HS-27A (cell line): ENCODE results near the gene WNT8B.

Source experiments
- DNase-seq: peaks from one replicate; pipeline ENCODE4 v3.0.0-alpha.2; 2012; ENCODE audit warnings: low read depth, missing footprints

WNT8B gene, protein sequence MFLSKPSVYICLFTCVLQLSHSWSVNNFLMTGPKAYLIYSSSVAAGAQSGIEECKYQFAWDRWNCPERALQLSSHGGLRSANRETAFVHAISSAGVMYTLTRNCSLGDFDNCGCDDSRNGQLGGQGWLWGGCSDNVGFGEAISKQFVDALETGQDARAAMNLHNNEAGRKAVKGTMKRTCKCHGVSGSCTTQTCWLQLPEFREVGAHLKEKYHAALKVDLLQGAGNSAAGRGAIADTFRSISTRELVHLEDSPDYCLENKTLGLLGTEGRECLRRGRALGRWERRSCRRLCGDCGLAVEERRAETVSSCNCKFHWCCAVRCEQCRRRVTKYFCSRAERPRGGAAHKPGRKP

DNA sequence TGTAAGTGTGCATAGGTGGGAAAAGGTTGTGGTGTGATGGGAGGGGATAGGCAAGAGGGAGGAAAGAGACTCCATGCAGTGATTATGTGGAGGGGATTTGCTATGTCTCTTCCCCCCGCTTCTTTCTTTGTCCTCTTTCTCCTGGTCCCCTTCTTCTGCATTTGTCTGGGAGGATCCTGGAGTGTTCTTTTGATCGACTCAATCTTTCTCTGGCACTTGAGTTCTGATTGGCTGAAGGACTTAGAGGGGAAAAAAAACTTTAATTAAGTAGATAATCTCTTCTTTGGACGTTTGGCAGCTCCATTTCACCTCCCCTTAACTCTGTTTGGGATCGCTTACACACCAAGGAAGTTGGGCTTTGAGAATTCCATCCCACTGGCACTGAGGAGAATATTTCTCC lies at the start of gene WNT8B:
WNT8B (plus strand) TSS at position 301 of the 400 bp plus-strand sequence. CDS start 160 bp downstream, outside the sequence.
- no peak for DNase-seq

DNA sequence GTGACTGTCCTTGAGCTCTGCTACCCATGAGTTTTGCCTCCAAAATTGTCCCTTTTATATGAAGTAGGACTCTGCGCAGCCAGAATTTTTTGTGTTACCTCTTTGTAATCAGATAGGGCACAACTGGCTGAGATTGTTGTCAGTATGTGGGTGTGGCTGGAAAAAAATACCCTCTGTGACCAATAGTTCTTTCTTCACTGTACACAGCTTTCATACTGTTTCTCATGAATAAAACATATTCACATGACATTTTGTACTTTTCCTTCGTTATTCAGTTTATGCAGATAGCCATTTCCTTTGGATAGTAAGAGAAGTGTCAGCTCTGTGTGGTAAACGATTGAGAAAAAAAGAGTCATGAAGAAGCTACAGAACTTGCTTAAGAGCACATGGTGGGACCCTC lies 49.6 kb upstream of the WNT8B start:
- DNase-seq, result no peak

DNA sequence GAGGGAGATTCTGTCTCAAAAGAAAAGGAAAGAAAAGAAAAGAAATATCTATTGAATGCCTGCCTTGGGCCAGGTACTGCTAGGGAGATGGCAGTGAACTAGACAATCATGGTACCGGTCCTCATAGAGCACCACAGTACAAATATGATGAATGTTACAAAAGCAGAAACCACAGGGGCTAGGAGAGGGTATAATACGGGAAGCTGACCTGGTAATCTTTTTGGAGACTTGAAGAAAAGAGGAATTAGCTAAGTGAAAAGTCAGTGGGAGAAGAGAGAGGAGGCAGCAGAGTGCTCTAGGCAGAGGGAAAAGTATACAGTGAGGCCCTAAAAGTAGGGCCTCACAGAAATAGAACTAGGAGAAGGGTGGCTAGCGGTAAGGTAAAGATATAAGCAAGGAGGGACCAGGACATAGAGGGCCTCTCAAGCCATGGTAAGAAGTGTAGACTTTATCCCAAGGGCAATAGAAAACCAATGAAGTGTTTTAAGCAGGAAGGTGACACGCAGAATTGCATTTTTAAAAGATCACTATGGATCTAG lies 42.8 kb upstream of the WNT8B start:
- no peak for DNase-seq

DNA sequence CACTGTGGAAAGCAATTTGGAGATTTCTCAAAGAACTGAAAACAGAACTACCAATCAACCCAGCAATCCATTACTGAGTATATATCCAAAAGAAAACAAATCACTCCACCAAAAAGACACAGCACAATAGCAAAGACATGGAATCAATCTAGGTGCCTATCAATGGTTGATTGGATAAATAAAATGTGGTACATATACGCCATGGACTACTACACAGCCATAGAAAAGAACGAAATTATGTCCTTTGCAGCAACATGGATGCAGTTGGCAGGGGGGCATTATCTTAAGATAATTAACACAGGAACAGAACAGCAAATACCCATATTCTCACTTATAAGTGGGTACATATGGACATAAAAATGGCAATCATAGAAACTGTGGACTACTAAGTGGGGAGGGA lies 35.4 kb upstream of the WNT8B start:
- no peak for DNase-seq

DNA sequence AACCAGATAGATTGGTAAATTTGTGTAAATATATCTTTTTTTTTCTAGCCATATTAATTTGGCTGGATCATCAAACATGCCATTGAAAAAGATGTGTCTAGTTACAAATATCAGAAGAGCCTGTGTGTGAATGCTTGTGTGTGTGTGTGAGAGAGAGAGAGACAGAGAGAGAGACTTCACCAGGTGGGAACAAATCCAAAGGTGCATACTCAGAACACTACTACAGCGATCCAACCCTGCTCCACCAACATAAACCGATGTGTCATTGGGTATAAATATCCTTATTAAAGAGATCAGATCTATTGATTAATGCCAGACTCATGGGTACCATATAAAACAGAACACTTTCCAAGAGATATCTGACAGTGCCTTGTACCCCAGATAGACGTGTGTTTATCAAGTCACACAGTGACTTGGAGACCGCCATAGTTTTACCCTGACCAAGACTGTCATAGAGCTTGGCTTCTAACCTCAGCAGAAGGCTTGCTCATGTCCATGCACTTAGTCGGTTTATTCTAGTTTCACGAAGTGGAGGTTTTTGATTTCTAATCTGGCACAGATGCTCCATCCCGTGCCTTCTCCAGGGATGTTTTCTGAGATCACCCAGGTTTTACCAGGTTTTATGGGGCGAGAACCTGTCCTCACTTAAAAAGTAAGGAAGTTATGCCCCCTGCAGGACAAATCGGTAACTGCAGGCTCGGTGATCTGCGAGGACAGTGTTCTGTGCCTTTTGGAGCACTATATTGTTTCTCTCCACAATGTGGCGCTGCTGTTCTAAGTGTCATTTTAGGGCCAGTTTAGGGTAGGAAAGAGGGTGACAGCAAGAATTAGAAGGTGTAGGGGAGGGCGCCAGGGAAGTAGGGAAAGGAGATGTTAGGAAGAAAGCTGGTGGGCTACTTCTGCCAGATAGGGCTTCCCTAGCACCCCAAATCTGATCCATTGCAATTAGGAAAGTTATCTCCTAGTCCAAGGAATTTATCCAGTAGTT lies 29.3 kb upstream of the WNT8B start:
- peak; percentile 60 for DNase-seq

DNA sequence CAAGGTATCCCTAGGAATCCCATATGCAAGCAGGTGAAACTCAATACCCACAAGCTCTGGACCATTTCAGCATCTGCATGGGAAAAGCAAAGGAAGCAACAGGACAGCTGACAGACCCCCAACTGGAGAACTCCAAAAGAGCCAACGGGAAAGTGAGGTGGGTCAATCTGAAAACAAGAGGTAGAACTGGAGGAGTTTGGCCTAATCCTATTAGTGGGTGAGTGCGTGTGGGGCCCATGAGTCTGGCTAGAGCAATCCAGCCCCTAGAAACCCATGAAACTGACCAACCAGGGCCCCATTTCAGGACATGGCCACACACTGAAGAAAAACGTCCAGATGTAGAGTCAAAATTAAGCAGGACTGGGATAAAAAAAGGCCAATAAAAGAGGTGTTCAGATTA lies 26.6 kb upstream of the WNT8B start:
- DNase-seq, result no peak

DNA sequence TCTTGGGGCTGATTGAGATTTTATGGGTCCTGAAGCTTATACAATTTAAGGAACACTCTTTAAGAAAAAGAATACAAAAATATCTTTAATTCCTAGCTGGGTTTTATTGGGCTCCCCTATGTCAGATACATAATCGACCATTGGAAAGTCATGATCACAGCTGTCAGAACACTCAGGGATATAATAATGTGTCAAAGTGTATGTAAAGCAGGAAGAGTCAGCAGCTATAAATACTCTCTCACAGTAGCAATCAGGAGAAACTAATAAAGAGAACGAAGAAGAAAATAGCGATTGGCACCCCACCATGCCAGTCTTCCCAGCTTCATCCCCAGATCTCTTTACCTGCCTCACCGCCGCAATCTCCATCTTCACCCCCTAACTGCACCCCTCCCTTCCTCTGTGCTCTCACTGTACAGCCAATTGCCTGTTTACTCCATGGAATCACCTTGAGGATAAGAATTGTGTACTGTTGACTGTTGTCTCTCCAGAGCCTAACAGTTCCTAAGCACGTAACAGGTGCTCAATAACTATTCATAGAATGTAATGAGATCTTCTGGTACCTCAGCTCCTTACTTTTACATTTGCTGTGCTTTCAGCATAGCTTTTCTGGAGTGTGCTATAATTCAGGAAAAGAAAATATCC lies 24.0 kb upstream of the WNT8B start:
- no peak for DNase-seq

DNA sequence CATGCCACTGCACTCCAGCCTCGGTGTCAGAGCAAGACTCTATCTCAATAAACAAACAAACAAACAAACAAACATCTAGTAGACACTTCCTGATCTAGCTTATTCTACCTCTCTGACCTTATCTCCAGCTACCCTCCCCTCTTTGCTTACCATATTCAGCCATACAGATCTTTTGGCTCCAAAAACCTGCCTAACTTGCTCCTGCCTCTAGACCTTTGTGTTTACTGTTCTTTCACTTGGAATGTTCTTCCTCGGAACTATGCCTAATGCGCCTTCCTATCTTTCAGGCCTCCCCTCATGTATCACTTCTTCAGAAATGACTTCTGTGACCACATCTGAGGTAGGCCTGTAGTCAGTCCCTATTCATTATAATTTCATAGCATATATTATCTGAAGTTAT lies 20.3 kb upstream of the WNT8B start:
- DNase-seq, result no peak

DNA sequence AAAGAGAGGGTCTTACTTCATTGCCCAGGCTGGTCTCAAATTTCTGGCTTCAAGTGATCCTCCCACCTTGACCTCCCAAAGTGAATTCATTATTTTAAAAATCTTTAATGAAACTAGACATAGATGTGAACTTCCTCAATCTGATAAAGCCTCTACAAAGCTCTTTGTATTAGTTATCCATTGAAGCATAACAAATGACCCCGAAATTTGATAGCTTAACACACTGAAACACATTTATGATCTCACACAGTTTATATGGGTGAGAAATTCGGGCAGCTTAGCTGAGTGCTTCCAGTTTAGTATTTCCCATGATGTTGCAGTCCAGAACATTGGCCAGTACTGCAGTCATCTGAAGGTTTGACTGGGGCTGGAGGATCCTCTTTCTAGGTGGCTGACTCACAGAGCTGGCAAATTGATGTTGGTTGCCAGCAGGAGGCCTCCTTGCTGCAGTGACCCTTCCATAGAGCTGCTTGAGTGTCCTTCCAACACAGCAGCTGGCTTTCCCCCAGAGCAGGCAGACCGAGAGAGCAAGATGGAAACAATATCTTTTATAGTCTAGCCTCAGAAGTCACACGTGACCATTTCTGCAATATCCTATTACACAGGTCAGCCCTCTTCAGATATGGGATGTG lies 16.6 kb upstream of the WNT8B start:
- DNase-seq, result no peak

DNA sequence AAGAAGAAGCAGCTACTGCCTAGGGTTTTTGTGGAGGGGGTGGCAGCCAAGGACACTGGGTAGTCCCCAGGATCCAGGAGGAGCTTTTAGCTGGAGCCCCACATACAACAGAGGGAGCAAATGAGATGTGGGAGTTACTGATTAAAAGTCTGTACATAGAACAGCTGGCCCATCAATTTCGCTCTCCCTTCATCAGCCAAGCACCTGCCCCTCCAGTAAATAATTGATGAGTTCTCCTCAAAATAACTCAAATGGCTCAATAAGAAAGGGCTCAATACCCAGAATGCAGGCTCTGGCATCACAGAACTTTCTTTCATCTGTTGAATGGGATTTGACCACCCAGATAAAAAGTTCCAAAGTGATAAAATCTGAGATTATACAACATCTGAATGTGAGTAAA lies 15.1 kb upstream of the WNT8B start:
- no peak for DNase-seq

DNA sequence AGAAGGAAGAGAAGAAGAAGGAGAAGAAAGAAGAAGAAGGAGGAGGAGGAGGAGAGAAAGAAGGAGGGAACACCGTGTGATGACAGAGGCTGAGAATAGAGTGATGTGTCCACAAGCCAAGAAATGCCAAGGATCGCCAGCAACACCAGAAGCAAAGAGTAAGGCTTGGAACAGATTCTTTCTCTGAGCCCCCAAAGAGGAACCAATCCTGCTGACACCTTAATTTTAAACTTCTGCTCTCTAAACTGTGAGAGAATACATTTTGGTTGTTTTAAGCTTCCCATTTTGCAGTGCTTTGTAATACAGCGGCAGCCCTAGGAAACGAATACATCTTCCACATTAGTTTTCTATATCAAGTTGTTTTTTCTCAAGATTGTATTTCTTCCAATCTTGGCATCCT lies 13.9 kb upstream of the WNT8B start:
- DNase-seq, result no peak

DNA sequence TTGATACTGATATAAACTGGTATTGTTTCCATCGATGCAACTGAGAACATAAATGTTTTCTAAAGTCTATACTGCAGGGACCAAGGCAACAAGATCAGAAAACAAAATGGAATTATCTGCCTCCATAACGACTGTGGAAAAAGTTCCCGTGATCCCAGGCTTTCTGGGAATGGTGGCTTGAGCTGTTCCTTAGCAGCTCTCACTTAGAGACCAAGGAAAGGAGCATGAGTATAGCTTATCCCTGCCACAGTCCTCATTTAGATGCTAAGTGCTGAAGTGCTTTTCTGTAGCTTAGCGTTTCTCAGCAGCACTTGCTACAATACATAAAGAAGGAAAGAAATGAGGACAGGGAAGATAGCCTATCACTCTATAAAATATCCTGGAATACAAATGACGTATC lies 5.5 kb downstream of the WNT8B start:
- no peak for DNase-seq

DNA sequence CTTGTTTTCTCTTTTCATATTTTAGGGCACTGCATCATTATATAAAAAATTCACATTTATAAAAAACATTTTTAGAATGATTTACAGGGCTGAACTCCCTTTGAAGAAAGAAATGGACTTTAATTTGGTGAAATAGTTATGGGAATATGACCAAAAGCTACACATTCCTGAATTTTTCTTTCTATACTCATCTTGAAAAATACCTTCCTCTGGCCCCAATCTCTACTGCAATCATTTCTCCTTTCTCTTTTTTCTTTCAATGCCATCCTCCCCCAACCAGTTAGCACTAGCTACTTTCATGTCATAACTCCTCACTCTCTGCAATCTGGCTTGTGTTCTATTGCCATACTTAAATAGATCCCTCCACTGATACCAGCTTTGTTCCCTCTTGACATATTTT lies 6.2 kb downstream of the WNT8B start:
- no peak for DNase-seq

DNA sequence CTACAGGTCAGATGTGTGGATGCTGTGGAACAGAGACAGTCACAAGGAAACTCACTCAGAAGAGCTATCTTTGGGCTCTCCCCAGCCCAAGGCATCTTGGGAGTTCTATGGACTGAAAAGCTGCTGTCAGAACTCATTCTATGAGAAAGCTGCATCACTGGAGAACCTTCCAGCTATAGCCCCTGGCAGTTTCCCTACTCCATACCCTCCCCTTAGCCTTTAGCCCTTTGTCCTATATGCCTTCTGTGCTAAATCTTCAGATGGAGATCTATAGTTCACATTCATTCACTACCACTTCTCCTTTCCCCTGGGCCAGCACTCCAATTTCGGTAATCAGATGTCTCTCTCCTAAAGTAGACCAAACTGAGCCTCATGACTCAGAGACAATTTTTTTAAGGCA lies 6.9 kb downstream of the WNT8B start:
- no peak for DNase-seq

DNA sequence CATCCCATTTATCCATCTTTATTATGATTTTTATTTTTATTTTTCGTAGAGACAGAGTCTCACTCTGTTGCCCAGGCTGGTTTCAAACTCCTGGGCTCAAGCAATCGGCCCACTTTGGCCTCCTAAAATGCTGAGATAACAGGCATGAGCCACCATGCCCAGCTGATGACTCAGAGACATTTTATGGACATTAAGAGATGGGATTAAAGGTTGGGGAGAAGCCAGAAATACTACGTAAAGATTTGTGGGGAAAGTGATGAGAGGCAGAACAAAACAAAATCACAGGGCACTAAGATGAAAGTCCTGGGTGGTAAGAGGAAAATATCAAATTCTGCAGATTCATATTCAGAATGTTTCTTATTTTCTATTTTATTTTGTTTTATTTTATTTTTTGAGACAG lies 7.6 kb downstream of the WNT8B start:
- DNase-seq, result no peak

DNA sequence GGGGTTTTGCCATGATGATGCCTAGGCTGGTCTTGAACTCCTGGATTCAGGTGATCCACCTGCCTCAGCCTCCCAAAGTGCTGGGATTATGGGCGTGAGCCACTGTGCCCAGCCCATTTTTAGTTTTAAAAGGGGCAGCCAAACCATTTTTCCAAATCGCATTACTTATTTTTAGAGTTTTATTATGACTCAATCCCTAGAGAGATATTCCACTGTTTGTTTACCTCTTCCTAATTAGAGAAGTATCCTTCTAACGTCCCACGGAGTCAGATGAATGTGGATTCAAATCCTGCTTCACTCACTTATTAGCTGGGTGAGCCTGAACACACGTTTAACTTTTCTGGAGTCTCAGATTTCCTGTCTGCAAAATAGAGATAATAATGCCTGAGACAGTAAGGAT lies 15.2 kb downstream of the WNT8B start:
- DNase-seq, result no peak

DNA sequence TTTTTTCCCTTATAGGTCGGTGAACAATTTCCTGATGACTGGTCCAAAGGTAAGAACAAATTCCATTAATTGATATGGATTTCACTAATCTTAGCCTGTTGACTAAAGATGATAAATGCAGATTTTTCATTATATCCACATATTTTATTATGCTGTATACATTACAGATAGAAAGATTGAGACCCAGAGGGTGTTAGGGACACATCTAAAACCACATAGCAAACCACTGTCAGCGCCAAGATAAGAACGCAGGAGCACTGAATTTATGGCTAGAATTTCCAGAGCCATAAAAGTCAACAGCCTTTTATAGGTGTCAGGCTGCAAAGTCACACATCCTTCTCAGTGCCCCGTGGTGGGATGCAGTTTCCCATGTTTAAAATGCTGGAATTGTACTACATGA lies 16.2 kb downstream of the WNT8B start:
- DNase-seq, result no peak

DNA sequence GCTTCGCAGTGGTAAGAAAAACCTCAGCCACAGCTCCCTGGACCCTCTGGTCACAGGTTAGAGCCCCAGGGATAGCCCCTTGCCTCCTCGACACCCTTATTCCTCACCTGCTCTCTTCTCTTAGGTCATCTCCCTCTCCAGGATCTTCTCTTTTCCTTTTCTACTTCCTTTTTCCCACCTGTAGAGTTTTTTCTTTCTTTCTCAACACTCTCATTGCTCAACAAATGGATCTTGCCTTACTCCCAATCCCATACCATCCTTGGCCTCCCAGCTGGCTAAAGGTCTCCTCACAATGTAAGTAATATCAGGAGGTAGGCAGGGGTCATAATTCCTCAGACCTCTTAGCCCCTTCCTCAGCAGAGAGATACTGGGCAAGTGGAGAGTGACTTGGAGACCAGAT lies 17.2 kb downstream of the WNT8B start:
- DNase-seq, result no peak

DNA sequence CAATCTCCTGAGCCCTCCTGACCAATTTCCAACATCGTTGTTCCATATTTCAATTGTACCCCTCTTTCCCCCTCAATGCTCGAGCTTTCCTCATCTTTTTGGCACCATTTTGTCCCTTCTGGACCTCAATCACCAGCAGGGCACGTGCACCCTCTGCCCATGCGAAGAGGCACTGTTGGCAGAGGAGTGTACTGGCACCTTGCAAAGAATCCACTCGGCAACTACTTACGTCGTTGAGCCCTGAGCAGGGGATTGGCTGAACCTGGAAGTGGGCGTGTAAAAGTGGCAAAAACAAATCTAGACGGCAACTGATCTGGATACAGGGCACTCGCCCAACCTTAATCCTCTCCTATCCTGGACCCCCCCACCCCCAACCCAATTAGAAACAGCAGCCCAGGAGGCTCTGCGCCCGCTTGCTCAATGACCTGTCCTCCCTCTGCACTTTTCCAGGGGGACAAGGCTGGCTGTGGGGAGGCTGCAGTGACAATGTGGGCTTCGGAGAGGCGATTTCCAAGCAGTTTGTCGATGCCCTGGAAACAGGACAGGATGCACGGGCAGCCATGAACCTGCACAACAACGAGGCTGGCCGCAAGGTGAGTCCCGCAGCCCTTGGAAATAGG lies 18.8 kb downstream of the WNT8B start:
- no peak for DNase-seq

DNA sequence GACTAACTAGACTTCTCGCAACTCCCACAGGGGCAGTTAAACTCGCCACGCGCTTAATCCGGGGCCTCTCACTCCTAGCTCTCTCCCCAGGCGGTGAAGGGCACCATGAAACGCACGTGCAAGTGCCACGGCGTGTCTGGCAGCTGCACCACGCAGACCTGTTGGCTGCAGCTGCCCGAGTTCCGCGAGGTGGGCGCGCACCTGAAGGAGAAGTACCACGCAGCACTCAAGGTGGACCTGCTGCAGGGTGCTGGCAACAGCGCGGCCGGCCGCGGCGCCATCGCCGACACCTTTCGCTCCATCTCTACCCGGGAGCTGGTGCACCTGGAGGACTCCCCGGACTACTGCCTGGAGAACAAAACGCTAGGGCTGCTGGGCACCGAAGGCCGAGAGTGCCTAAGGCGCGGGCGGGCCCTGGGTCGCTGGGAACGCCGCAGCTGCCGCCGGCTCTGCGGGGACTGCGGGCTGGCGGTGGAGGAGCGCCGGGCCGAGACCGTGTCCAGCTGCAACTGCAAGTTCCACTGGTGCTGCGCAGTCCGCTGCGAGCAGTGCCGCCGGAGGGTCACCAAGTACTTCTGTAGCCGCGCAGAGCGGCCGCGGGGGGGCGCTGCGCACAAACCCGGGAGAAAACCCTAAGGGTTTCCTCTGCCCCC lies 19.5 kb downstream of the WNT8B start:
- DNase-seq, result no peak

DNA sequence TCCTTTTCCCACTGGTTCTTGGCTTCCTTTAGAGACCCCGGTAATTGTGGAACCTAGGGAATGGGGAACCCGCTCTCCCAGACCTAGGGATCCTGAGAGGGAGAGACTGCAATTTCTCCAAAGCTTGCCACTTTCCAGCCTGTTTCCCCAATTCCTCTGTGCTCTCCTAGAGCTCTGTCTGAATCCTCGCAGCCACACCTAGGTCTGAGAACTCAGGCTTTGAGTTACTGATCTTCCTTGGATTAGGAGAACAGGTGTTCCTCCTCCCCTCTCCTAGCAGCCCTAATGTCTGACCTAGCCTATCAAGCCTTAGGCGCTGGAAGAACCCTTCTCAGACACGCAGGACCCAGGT lies 20.0 kb downstream of the WNT8B start:
- DNase-seq, result no peak
